H1 (cell line): ENCODE results near the gene PTBP1. TPM values are rescaled to one million over a fixed set of nuclear protein-coding genes. Genes with fewer than 3 reads are reported as not detected.

ENCODE experiments used
- CTCF ChIA-PET: fragments of 300-600 bp; sonication (Branson Sonifier 250); formaldehyde crosslinking; loops from one replicate; lab custom pipeline; 2021; ENCODE audit not compliant: partially characterized antibody; lab: Charles Lee
- POLR2A ChIA-PET: fragments of 300-600 bp; sonication (Branson Sonifier 250); formaldehyde crosslinking; loops from one replicate; lab custom pipeline; 2021; ENCODE audit warnings: inconsistent platforms; ENCODE audit not compliant: partially characterized antibody; lab: Charles Lee
- DNase-seq, 2 experiments: peaks; one replicate each; pipeline versions ENCODE4 v3.0.0 to v3.0.0-alpha.2; 2010 to 2022; ENCODE audit warnings: low spot score in 2 of 2, low read depth in 1 of 2, mixed read lengths in 1 of 2
- FAIRE-seq: peaks from 2 replicates; lab custom pipeline; 2011; peaks lifted over from hg19 to GRCh38; lab: Jason Lieb, UNC
- H2AFZ ChIP-seq: 2 replicates; pipeline ENCODE4 v1.8.1; 2012; ENCODE audit warnings: low read length, inconsistent platforms
- H2AK5ac ChIP-seq: 2 replicates; pipeline ENCODE4 v1.6.1; 2013; ENCODE audit warnings: low read depth, low read length
- H2BK120ac ChIP-seq: replicated peaks from 2 replicates; pipeline ENCODE3; 2013; ENCODE audit warnings: low read depth, low read length, inconsistent platforms
- H2BK12ac ChIP-seq: 2 replicates; pipeline ENCODE4 v1.6.1; 2013; ENCODE audit warnings: low read depth, low read length
- H2BK15ac ChIP-seq: 2 replicates; pipeline ENCODE4 v1.6.1; 2013; ENCODE audit warnings: low read length
- H2BK20ac ChIP-seq: 2 replicates; pipeline ENCODE4 v1.6.1; 2013; ENCODE audit warnings: low read length
- H2BK5ac ChIP-seq: 2 replicates; pipeline ENCODE4 v1.6.1; 2013; ENCODE audit warnings: low read depth, low read length
- H3K14ac ChIP-seq: 2 replicates; pipeline ENCODE4 v1.6.1; 2013; ENCODE audit warnings: inconsistent platforms; ENCODE audit not compliant: insufficient read length
- H3K18ac ChIP-seq: 2 replicates; pipeline ENCODE4 v1.6.1; 2013; ENCODE audit warnings: low read length; ENCODE audit errors: extremely low read depth
- H3K23ac ChIP-seq: 2 replicates; pipeline ENCODE4 v1.6.1; 2013; ENCODE audit warnings: inconsistent platforms; ENCODE audit not compliant: insufficient read length
- H3K23me2 ChIP-seq: 2 replicates; pipeline ENCODE4 v1.6.1; 2013; ENCODE audit warnings: low read depth, low read length
- H3K27ac ChIP-seq: 2 replicates; pipeline ENCODE4 v1.6.1; 2011; ENCODE audit warnings: low read depth, low read length, inconsistent platforms
- H3K27me3 ChIP-seq, 4 experiments: replicated peaks in 1 of 4; 1 replicate in 1 of 4; 2 replicates in 3 of 4; pipeline versions ENCODE4 v1.6.1 to v1.8.1; 2011 to 2013; ENCODE audit warnings: low read length in 3 of 4, mild to moderate bottlenecking in 3 of 4, inconsistent platforms in 2 of 4, mixed read lengths in 2 of 4, moderate library complexity in 1 of 4; ENCODE audit not compliant: control insufficient read depth in 3 of 4, insufficient read depth in 3 of 4; ENCODE audit errors: extremely low read depth in 1 of 4
- H3K36me3 ChIP-seq, 4 experiments: 2 replicates each; pipeline versions ENCODE4 v1.6.1 to v1.8.1; 2011 to 2013; ENCODE audit warnings: mild to moderate bottlenecking in 4 of 4, low read length in 3 of 4, moderate library complexity in 2 of 4, control low read depth in 1 of 4, inconsistent platforms in 1 of 4; ENCODE audit not compliant: insufficient read depth in 4 of 4, control insufficient read depth in 2 of 4
- H3K4ac ChIP-seq: replicated peaks from 2 replicates; pipeline ENCODE3; 2013; ENCODE audit warnings: low read length, low read depth, mixed read lengths, inconsistent platforms; ENCODE audit not compliant: insufficient read length
- H3K4me1 ChIP-seq, 4 experiments: replicated peaks in 1 of 4; 1 replicate in 1 of 4; 2 replicates in 3 of 4; pipeline versions ENCODE4 v1.6.1 to v1.8.1; 2011 to 2013; ENCODE audit warnings: low read length in 3 of 4, inconsistent platforms in 2 of 4, mixed read lengths in 1 of 4; ENCODE audit not compliant: insufficient read depth in 4 of 4, control insufficient read depth in 3 of 4
- H3K4me2 ChIP-seq, 2 experiments: 2 replicates each; pipeline versions ENCODE4 v1.6.1 to v1.8.1; 2011 to 2013; ENCODE audit warnings: low read depth in 2 of 2, low read length in 2 of 2, control low read depth in 1 of 2, inconsistent platforms in 1 of 2, mild to moderate bottlenecking in 1 of 2; ENCODE audit not compliant: insufficient read depth in 1 of 2
- H3K4me3 ChIP-seq, 4 experiments: fragments of 200-600, 300-600 bp in 1 of 4; sonication (generic), shearing (Covaris generic), sonication (Bioruptor Twin) in 1 of 4; 2 replicates each; pipeline versions ENCODE4 v1.5.1 to v1.8.1; 2011 to 2016; ENCODE audit warnings: low read length in 4 of 4, low read depth in 3 of 4, control low read depth in 2 of 4, inconsistent platforms in 2 of 4, mild to moderate bottlenecking in 2 of 4, mixed read lengths in 1 of 4, moderate library complexity in 1 of 4; ENCODE audit not compliant: insufficient read depth in 2 of 4; ENCODE audit errors: extremely low read depth in 1 of 4
- H3K56ac ChIP-seq: replicated peaks from 2 replicates; pipeline ENCODE3; 2013; ENCODE audit warnings: low read depth, mild to moderate bottlenecking, mixed read lengths, low read length, inconsistent platforms; ENCODE audit not compliant: insufficient read length
- H3K79me1 ChIP-seq: 2 replicates; pipeline ENCODE4 v1.6.1; 2013; ENCODE audit warnings: low read depth, low read length, control low read depth
- H3K79me2 ChIP-seq, 2 experiments: 2 replicates each; pipeline versions ENCODE4 v1.6.1 to v1.8.1; 2012 to 2013; ENCODE audit warnings: low read length in 2 of 2, mild to moderate bottlenecking in 2 of 2, inconsistent platforms in 1 of 2; ENCODE audit not compliant: insufficient read depth in 2 of 2, control insufficient read depth in 1 of 2
- H3K9ac ChIP-seq, 4 experiments: replicated peaks in 1 of 4; 1 replicate in 1 of 4; 2 replicates in 3 of 4; pipeline versions ENCODE4 v1.6.1 to v1.8.1; 2011 to 2013; ENCODE audit warnings: low read depth in 3 of 4, low read length in 3 of 4, control low read depth in 2 of 4, mild to moderate bottlenecking in 2 of 4, moderate library complexity in 2 of 4, inconsistent platforms in 1 of 4; ENCODE audit errors: extremely low read depth in 1 of 4
- H3K9me3 ChIP-seq, 2 experiments: 2 replicates each; pipeline versions ENCODE4 v1.6.1 to v1.8.1; 2012 to 2013; ENCODE audit warnings: mild to moderate bottlenecking in 2 of 2, moderate library complexity in 2 of 2, control low read depth in 1 of 2, inconsistent platforms in 1 of 2, low read depth in 1 of 2, low read length in 1 of 2, mixed read lengths in 1 of 2; ENCODE audit not compliant: insufficient read depth in 2 of 2
- H4K20me1 ChIP-seq, 2 experiments: replicated peaks in 1 of 2; 2 replicates each; pipeline versions ENCODE3 to v1.8.1; 2011 to 2013; ENCODE audit warnings: inconsistent platforms in 2 of 2, low read length in 2 of 2, mild to moderate bottlenecking in 1 of 2; ENCODE audit not compliant: insufficient read depth in 2 of 2, control insufficient read depth in 1 of 2
- H4K5ac ChIP-seq: 2 replicates; pipeline ENCODE4 v1.6.1; 2013; ENCODE audit warnings: low read length, low read depth, mixed read lengths, inconsistent platforms; ENCODE audit not compliant: insufficient read length
- H4K8ac ChIP-seq: 2 replicates; pipeline ENCODE4 v1.8.0; 2013; ENCODE audit warnings: mild to moderate bottlenecking, moderate library complexity, low read length, inconsistent platforms; ENCODE audit not compliant: insufficient read depth; ENCODE audit errors: extremely low read depth
- H4K91ac ChIP-seq: replicated peaks from 2 replicates; pipeline ENCODE3; 2013; ENCODE audit warnings: low read length, mixed read lengths, inconsistent platforms; ENCODE audit not compliant: insufficient read length
- BCL11A ChIP-seq, 2 experiments: IDR thresholded peaks; one replicate each; pipeline ENCODE4 v1.6.1; 2011; ENCODE audit warnings: low read depth in 2 of 2, low read length in 2 of 2, mild to moderate bottlenecking in 2 of 2
- JUND ChIP-seq: IDR thresholded peaks from 2 replicates; pipeline ENCODE4 v1.6.1; 2011; ENCODE audit warnings: mild to moderate bottlenecking, improper control_type of control experiment, low read length
- RBBP5 ChIP-seq: IDR thresholded peaks from 2 replicates; pipeline ENCODE4 v1.7.1; 2012; ENCODE audit warnings: low read depth, mild to moderate bottlenecking, inconsistent platforms, low read length, moderate library complexity, borderline replicate concordance
- WGBS, 2 experiments: shearing (Covaris generic) in 1 of 2; methylation state at CpG; one replicate each; pipeline versions ENCODE4 v1.1.6 to v1.1.7; 2013 to 2015; ENCODE audit warnings: low lambda C conversion rate in 2 of 2, mixed read lengths in 2 of 2, inconsistent platforms in 1 of 2, low coverage in 1 of 2, missing lambda C conversion rate in 1 of 2; ENCODE audit not compliant: insufficient replicate concordance in 2 of 2, insufficient coverage in 1 of 2, insufficient read length in 1 of 2; ENCODE audit errors: extremely low coverage in 1 of 2, missing lambda C conversion rate in 1 of 2; 5-methylcytosine and 5-hydroxymethylcytosine counted together
- polyA plus RNA-seq, 7 experiments: library from polyadenylated mRNA; depleted of rRNA in 3 of 7; stranded (reverse) in 5 of 7; unstranded in 2 of 7; fragments of >200 nt in 5 of 7; fragments of 200-250 nt in 2 of 7; gene quantifications; 1 replicate in 5 of 7; 2 replicates in 1 of 7; 4 replicates in 1 of 7; pipeline versions ENCODE4 v1.2.1 to v1.2.3, GENCODE V29; 2011 to 2013; ENCODE audit warnings: missing spikeins in 2 of 7, mixed read lengths in 2 of 7
- total RNA-seq: library from RNA; stranded (reverse); fragmentation: NEBNext Ultra II Directional; extraction: Animal tissue kit (Norgen Biotek cat#: 25700); gene quantifications from 2 replicates; pipeline ENCODE4 v1.2.1, GENCODE V29; 2021

The PTBP1 gene
- total and polyA plus RNA-seq, 2 of the 8 experiments (the other 6 are each of a cell fraction or from before 2014, with no cell fraction given): 528 to 888 TPM

DNA sequence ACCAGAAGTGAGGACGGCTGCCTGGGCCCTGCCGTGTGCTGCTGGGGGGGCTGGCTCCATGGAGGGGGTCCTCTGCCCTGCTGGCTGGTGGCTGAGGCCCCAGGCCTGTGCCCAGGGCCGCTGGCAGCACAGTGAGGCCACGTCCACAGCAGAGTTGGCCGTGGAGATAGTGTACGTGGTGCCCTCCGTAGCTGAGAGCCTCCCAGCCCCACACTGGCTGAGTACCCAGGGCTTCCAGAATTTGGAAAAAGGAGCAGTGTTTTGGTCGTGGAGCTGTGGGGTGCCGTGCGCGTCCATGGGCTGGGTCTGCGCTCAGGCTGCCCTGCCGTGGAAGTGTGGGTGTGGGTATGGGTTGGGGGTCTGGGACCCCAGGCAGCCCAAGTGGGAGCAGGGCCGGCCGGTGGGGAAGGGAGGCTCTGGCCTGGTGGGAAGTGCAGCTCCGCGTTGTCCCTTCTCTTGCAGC lies 5.9 kb downstream of the PTBP1 start:
- H3K4me3 ChIP-seq: no peak overlapping the region
- no peak overlapping the region for H2BK12ac ChIP-seq
- no peaks in the 10 kb centered on the region for H3K9me3 ChIP-seq
- H4K20me1 ChIP-seq: peaks cover 72 to 84% of the 10 kb centered on the region in 2 experiments
- H3K14ac ChIP-seq: no peak overlapping the region
- no peak overlapping the region for H2BK15ac ChIP-seq
- H3K4me2 ChIP-seq: no peak overlapping the region
- H3K18ac ChIP-seq: no peak overlapping the region
- ChIA-PET POLR2A (interaction anchor here (0.8 to 16.9 kb wide), 13 partner anchors 7 to 130 kb away, joined by 3 to 277 read pairs (median 30); partner anchors contain the start of genes AZU1, PLPPR3 and PRTN3), CTCF (interaction anchor here (0.5 to 1.3 kb wide), 4 partner anchors 14 to 229 kb away, joined by 3 to 4 read pairs (median 3); no protein-coding TSS in a partner anchor)
- H3K27me3 ChIP-seq: no peaks in the 10 kb centered on the region
- H3K23ac ChIP-seq: no peak overlapping the region
- no peak overlapping the region for H3K27ac ChIP-seq
- no peak overlapping the region for H2AFZ ChIP-seq
- H2BK20ac ChIP-seq: no peak overlapping the region
- H4K5ac ChIP-seq: no peak overlapping the region
- H3K9ac ChIP-seq: no peak overlapping the region; a peak in 1 of 7 replicates
- peaks cover 59 to 92% of the 10 kb centered on the region in 2 experiments for H3K79me2 ChIP-seq
- H3K36me3 ChIP-seq: peaks cover 43 to 76% (median 68%) of the 10 kb centered on the region in 4 experiments
- H3K56ac ChIP-seq: no peak overlapping the region
- H3K79me1 ChIP-seq: peaks cover 18% of the 10 kb centered on the region
- DNase-seq (no peak), FAIRE-seq (no peak)
- peaks cover 8% of the 10 kb centered on the region; the same call in 1 of the 2 replicates for H3K23me2 ChIP-seq
- no peak overlapping the region for H2AK5ac ChIP-seq
- H3K4me1 ChIP-seq: peaks cover 0 to 25% (median 15%) of the 10 kb centered on the region in 4 experiments; a peak in 6 of 7 replicates
- H4K91ac ChIP-seq: no peak overlapping the region
- 88% methylated on average over 17 of the region's 17 CpGs; no CpG with 5 or more reads in 1 of the 2 experiments for WGBS, 2 experiments
- H4K8ac ChIP-seq: no peak overlapping the region; the same call in 1 of the 2 replicates
- no peak overlapping the region for H2BK120ac ChIP-seq
- H2BK5ac ChIP-seq: no peak overlapping the region
- no peak overlapping the region for H3K4ac ChIP-seq
- TF ChIP-seq JUND: no peak
- TF ChIP-seq RBBP5: no peak
- no peak for TF ChIP-seq BCL11A (IDR thresholded peaks at IDR 0.05; ENCODE audit: low read depth in 2 of 2, low read length in 2 of 2)
